ENCODE data around the gene KSR1.

KSR1 gene

GRCh38 chr17:27597783-27598320 is 141.6 kb downstream of the KSR1 start:
- no peak for DNase-seq

GRCh38 chr17:27598337-27599050 is 142.2 kb downstream of the KSR1 start:
- no peak for DNase-seq

GRCh38 chr17:27600471-27600870 is 144.2 kb downstream of the KSR1 start:
- DNase-seq, result no peak

GRCh38 chr17:27601069-27601974 is 145.1 kb downstream of the KSR1 start:
- peak; percentile 61 to 69 for DNase-seq

GRCh38 chr17:27601975-27602302 is 145.7 kb downstream of the KSR1 start:
- no peak for DNase-seq

GRCh38 chr17:27602721-27603420 is 146.6 kb downstream of the KSR1 start:
- DNase-seq, result peak; percentile 9 to 55

GRCh38 chr17:27603421-27603770 is 147.1 kb downstream of the KSR1 start:
- DNase-seq, result no peak

GRCh38 chr17:27603880-27604794 is 147.9 kb downstream of the KSR1 start:
- no peak for DNase-seq

- no peak for DNase-seq
Measured at GRCh38 chr17:27605409-27605808, 149.2 kb downstream of the KSR1 start.

- no peak for DNase-seq
Measured at GRCh38 chr17:27607521-27608091, 151.4 kb downstream of the KSR1 start.

GRCh38 chr17:27608328-27609230 is 152.3 kb downstream of the KSR1 start:
- no peak for DNase-seq

- DNase-seq, result peak; percentile 25 to 64
Measured at GRCh38 chr17:27609611-27610303, 153.5 kb downstream of the KSR1 start.

GRCh38 chr17:27610304-27610677 is 154.0 kb downstream of the KSR1 start:
- DNase-seq, result no peak

GRCh38 chr17:27612160-27612770 is 156.0 kb downstream of the KSR1 start:
- no peak for DNase-seq

- DNase-seq, result no peak
Measured at GRCh38 chr17:27613433-27613832, 157.2 kb downstream of the KSR1 start.

- DNase-seq, result no peak
Measured at GRCh38 chr17:27615121-27615520, 158.9 kb downstream of the KSR1 start.

- DNase-seq, result no peak
Measured at GRCh38 chr17:27616414-27616813, 160.2 kb downstream of the KSR1 start.

GRCh38 chr17:27618417-27618816 is 162.2 kb downstream of the KSR1 start:
- DNase-seq, result no peak

GRCh38 chr17:27620721-27621120 is 164.5 kb downstream of the KSR1 start:
- no peak for DNase-seq

GRCh38 chr17:27621536-27621935 is 165.3 kb downstream of the KSR1 start:
- DNase-seq, result peak in 1 of 2 donors; percentile 52

Measured in hippocampal formation (tissue), 2 donors.